MCF 10A (cell line): ENCODE data around the gene SGTB. TPM values are rescaled to one million over a fixed set of nuclear protein-coding genes. Genes with fewer than 3 reads are reported as not detected.

ENCODE experiments used
- BruUV-seq: library from RNA; stranded (reverse); fragments of 400-500 nt; replicated peaks from 2 replicates; lab custom pipeline; 2021; lab: Mats Ljungman, UMichigan
- CTCF ChIA-PET: fragments of 300-600 bp; sonication (Branson Sonifier 250); formaldehyde crosslinking; extraction: SDS; loops from one replicate; lab custom pipeline; 2021; ENCODE audit warnings: antibody characterized with exemption, inconsistent platforms; lab: Yijun Ruan, JAX
- POLR2A ChIA-PET: fragments of 300-600, 350-650 bp; sonication (Branson Sonifier 250); formaldehyde crosslinking; extraction: SDS; loops from one replicate; lab custom pipeline; 2020; ENCODE audit warnings: antibody characterized with exemption, inconsistent platforms; lab: Yijun Ruan, JAX
- DNase-seq: peaks from one replicate; pipeline ENCODE4 v3.0.0-alpha.2; 2018; ENCODE audit not compliant: unreplicated experiment
- H3K27ac Mint-ChIP-seq: one replicate; pipeline ENCODE4 v1.8.0; 2022; ENCODE audit warnings: mild to moderate bottlenecking, low read depth, mixed read lengths; ENCODE audit not compliant: unreplicated experiment
- H3K27me3 Mint-ChIP-seq: one replicate; pipeline ENCODE4 v1.8.0; 2022; ENCODE audit warnings: mixed read lengths; ENCODE audit not compliant: insufficient read depth, unreplicated experiment
- H3K36me3 Mint-ChIP-seq: one replicate; pipeline ENCODE4 v1.8.0; 2022; ENCODE audit warnings: mild to moderate bottlenecking, moderate library complexity, mixed read lengths; ENCODE audit not compliant: insufficient read depth, unreplicated experiment
- H3K4me1 Mint-ChIP-seq: one replicate; pipeline ENCODE4 v1.8.0; 2022; ENCODE audit warnings: mixed read lengths; ENCODE audit not compliant: insufficient read depth, unreplicated experiment
- H3K4me3 Mint-ChIP-seq: one replicate; pipeline ENCODE4 v1.8.0; 2022; ENCODE audit warnings: mild to moderate bottlenecking, moderate library complexity, mixed read lengths; ENCODE audit not compliant: unreplicated experiment
- H3K9me3 Mint-ChIP-seq: one replicate; pipeline ENCODE4 v1.8.0; 2022; ENCODE audit warnings: mixed read lengths; ENCODE audit not compliant: unreplicated experiment
- intact Hi-C: fragments of 100-400 bp; cut with micrococcal nuclease; formaldehyde crosslinking; loops from 2 replicates; pipeline ENCODE4 v1.14.1; 2022
- total RNA-seq: library from RNA; stranded (reverse); gene quantifications from 2 replicates; pipeline ENCODE4 v1.2.3, GENCODE V29; 2022
- TF ChIP-seq, protein P1 (sequence below): fragments of 200-600 bp; IDR thresholded peaks from one replicate; pipeline ENCODE4 v1.8.0; 2022; ENCODE audit warnings: antibody characterized with exemption, mild to moderate bottlenecking; ENCODE audit not compliant: unreplicated experiment

Gene SGTB
- total RNA-seq, 1 experiment from 2014 or later, result 15.8 TPM

GRCh38 chr5:65651144-65651543 is 70.8 kb downstream of the SGTB start:
- H3K4me1 Mint-ChIP-seq, result no peaks in the 10 kb centered on the region
- CTCF ChIA-PET, result interaction anchor here (1.5 kb wide), 1 partner anchor 9 kb away, joined by 7 read pairs; no protein-coding TSS in a partner anchor
- no peak overlapping the region for H3K27ac Mint-ChIP-seq
- H3K36me3 Mint-ChIP-seq, result peaks cover 42% of the 10 kb centered on the region
- intact Hi-C loops, result no loop called here
- no peaks in the 10 kb centered on the region for H3K27me3 Mint-ChIP-seq
- H3K4me3 Mint-ChIP-seq, result no peak overlapping the region
- POLR2A ChIA-PET, result interaction anchor here (1.0 to 1.2 kb wide), 3 partner anchors 8 to 25 kb away, joined by 3 read pairs; no protein-coding TSS in a partner anchor
- TF ChIP-seq, protein P1, sequence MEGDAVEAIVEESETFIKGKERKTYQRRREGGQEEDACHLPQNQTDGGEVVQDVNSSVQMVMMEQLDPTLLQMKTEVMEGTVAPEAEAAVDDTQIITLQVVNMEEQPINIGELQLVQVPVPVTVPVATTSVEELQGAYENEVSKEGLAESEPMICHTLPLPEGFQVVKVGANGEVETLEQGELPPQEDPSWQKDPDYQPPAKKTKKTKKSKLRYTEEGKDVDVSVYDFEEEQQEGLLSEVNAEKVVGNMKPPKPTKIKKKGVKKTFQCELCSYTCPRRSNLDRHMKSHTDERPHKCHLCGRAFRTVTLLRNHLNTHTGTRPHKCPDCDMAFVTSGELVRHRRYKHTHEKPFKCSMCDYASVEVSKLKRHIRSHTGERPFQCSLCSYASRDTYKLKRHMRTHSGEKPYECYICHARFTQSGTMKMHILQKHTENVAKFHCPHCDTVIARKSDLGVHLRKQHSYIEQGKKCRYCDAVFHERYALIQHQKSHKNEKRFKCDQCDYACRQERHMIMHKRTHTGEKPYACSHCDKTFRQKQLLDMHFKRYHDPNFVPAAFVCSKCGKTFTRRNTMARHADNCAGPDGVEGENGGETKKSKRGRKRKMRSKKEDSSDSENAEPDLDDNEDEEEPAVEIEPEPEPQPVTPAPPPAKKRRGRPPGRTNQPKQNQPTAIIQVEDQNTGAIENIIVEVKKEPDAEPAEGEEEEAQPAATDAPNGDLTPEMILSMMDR, result no peak
- no peaks in the 10 kb centered on the region for H3K9me3 Mint-ChIP-seq
- DNase-seq, result no peak
- no TSS peak for BruUV-seq

GRCh38 chr5:65647941-65648340 is 74.0 kb downstream of the SGTB start:
- POLR2A ChIA-PET, result no interaction called here
- H3K27ac Mint-ChIP-seq, result peak overlapping the region; percentile 3

GRCh38 chr5:65646938-65647337 is 75.0 kb downstream of the SGTB start:
- Mint-ChIP-seq H3K9me3 (no peaks in the 10 kb centered on the region), H3K4me1 (no peaks in the 10 kb centered on the region), H3K4me3 (no peak overlapping the region), H3K27ac (no peak overlapping the region), H3K36me3 (peaks cover 46% of the 10 kb centered on the region), H3K27me3 (no peaks in the 10 kb centered on the region)
- no peak for DNase-seq
- ChIA-PET CTCF (interaction anchor here (0.6 kb wide), 2 partner anchors 349 to 535 kb away, joined by 3 read pairs; no protein-coding TSS in a partner anchor), POLR2A (interaction anchor here (1.5 kb wide), 1 partner anchor 13 kb away, joined by 4 read pairs; no protein-coding TSS in a partner anchor)
- BruUV-seq, result no TSS peak
- intact Hi-C loops, result no loop called here
- TF ChIP-seq, protein P1, result no peak

More at GRCh38 chr5:65647941-65648340, 74.0 kb downstream of the SGTB start:
- DNase-seq, result no peak
- intact Hi-C loops, result no loop called here
- Mint-ChIP-seq H3K36me3 (peaks cover 51% of the 10 kb centered on the region), H3K9me3 (no peaks in the 10 kb centered on the region), H3K4me3 (no peak overlapping the region), H3K27me3 (no peaks in the 10 kb centered on the region), H3K4me1 (no peaks in the 10 kb centered on the region)
- no TSS peak for BruUV-seq
- TF ChIP-seq, protein P1, result no peak
- CTCF ChIA-PET, result no interaction called here

DNA sequence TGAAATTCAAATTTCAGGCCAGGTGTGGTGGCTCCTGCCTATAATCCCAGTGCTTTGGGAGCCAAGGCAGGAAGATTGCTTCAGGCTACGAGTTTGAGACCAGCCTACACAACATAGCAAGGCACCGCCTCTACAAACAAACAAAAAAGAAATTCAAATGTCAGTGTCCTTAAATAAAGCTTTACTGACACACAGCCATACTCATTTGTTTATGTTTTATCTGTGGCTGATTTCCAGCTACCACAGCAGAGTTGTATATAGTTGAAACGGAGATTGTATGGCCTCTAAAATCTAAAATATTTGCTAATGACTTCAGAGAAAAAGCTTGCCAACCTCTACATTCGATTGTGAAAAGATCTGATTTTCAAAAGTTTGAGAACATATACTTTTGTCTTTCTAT is 81.7 kb downstream of the SGTB start:
- DNase-seq, result no peak
- POLR2A ChIA-PET, result interaction anchor here (0.7 kb wide), 1 partner anchor 294 kb away, joined by 3 read pairs; no protein-coding TSS in a partner anchor
- CTCF ChIA-PET, result no interaction called here
- no peak overlapping the region for H3K4me3 Mint-ChIP-seq
- H3K36me3 Mint-ChIP-seq, result peaks cover 58% of the 10 kb centered on the region
- H3K27ac Mint-ChIP-seq, result no peak overlapping the region
- intact Hi-C loops, result no loop called here
- TF ChIP-seq, protein P1, result no peak
- no peaks in the 10 kb centered on the region for H3K9me3 Mint-ChIP-seq
- H3K4me1 Mint-ChIP-seq, result no peaks in the 10 kb centered on the region
- no TSS peak for BruUV-seq
- H3K27me3 Mint-ChIP-seq, result no peaks in the 10 kb centered on the region
